ENCODE measurements around the gene OGFOD3.

Gene OGFOD3

DNA sequence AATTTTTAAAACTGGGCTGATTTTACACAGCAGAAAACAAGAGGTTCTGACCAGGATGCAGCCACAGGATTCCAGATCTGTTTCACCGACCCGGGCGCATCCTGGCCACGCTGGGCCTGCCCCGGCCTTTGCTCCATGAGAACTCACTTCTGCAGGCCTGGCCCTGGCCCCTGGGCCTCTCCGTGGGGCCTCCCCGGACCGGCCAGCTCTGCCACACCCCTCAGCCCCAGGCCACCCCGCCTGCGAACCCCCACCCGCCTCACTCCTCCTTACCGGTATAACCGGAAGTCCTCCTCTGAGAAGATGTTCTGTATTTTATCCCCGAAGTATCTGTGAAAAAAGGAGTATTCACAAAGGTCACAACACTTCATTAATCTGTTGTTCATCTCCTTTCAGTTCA is 13.3 kb downstream of the OGFOD3 start:
- DNase-seq (ENCODE audit: low spot score): no peak

DNA sequence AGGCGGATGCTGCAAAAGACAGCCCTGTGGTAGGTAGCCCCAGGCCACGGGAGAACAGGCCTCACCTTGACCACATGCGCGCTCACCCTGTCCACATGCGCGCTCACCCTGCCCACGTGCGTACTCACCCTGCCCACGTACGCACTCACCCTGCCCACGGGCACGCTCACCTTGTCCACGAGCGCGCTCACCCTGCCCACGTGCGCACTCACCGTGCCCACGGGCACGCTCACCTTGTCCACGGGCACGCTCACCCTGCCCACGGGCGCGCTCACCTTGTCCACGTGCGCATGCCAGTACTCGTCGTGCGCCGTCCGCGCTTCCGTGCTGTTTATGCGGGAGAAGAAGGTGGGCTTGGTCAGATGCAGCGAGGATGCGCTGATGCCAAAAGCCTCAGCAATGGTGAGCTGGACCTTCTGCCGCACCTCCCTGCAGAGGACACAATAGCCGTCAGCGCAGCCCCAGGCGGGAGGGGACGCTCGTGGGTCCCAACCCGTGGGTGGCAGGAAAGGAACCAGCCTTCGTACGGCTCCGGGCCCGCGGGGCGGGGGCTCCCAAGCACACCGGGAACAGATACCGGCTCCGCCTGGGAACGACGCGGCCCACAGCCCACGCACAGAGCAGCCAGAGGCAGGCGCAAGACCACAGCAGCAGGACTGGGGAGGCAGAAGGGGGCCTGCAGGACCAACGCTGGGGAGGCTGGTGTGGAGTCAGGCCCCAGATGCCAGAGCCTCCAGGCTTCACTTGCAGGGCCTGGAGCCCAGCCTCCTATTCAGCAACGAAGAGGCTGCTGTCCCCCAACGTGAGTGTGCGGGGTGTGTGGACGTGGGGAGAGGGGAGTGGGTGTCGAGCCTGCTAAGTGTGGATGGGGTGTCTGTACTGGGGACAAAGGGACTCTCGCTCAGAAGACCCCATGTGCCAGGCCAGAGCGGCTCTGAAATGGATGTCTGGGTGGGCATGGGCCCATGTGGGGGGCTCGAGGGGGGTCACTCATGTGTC is 14.4 kb downstream of the OGFOD3 start:
- no peak for DNase-seq (ENCODE audit: low spot score)

DNA sequence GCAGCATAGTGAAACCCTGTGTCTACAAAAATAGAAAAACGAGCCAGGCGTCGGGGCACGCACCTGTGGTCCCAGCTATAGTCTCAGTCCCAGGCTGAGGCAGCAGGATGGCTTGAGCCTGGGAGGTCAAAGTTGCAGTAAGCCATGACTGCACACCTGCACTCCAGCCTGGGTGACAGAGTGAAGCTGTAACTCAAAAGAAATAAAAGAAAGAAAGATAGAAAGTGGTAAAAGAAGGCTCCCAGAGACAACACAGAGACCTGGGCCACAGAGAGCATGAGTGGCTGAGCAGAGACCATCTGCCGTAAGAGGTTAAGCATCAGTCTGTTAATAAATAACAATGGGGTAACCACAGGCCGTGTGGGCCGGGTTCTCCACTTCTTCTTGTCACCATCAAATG is 15.5 kb downstream of the OGFOD3 start:
- peak; percentile 25 for DNase-seq (ENCODE audit: low spot score)

DNA sequence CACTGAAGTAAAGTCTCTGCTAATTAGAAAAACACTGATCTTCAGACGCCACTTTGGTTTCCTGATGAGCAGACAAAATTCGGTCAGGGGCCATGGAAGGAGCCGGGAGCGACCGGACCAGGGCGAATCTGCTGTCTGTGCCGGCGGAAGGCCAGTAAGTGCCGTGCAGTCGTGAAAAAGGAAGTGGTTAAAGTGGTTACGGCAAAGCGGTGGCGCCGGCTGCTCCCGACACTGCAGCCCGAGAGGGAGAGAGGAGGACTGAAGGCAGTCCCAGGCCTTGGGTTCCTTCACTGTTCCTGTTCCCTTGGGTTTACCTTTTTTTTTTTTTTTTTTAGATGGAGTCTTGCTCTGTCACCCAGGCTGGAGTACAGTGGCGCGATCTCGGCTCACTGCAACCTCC is 17.6 kb downstream of the OGFOD3 start:
- DNase-seq (ENCODE audit: low spot score): peak; percentile 26

DNA sequence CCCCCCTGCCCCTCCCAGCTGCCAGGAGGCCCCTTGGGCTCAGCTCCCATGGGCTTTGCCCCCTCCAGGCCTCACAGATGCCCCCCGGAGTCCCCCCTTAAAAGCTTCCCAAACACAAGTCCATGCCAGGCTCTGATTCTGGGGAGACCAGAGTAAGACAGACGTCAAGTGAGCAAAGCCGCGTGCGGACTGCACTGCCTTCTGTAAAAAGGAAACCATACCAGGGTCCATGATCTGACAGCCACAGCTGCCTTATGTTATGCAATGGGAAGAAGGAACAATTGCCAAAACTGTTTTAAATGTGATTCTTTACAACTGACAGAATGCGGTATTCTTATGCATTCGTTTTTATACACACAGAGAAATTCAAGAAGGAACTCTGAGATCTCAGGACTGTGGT is 18.2 kb downstream of the OGFOD3 start:
- no peak for DNase-seq (ENCODE audit: low spot score)

DNA sequence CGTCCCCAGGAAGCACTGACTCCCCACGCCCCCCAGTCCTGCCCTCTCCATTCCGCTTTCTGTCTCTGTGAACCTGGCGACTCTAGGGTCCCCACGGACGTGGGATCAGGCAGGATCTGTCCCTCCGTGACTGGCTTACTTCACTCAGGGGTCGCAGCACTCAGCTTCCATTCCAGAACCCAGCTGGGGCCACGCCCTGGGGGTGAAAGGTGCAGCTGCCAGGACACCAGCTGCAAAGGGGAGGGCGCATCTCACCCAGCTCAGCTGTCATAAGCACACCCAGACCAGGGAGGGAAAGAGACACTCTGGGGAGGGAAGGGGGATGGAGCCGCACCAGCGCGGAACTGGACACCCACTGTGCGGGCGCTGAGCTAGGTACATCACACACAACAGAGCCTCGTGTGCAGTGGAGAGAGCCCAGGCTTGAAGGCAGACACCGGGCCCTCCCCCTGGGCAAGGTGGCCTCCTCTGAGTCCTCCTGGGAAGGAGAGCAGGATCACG is 18.7 kb downstream of the OGFOD3 start:
- no peak for DNase-seq (ENCODE audit: low spot score)

DNA sequence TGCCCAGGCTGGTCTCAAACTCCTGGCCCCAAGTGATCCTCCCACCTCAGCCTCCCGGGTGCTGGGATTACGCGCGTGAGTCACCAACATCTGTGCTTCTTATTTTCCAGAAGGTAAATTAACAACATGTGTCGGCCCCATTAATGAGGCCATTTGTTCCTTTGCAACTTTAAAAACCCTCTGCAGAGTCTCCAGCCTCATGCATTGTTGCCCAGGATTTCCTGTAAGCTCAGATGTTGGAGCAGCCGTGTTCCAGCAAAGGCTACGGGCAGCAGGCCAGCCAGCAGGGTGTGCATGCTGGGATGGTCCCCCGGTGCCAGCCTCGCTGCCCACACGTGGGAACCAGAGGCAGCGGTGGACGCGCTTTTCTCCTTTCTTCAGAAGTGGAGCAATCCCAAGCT is 19.3 kb downstream of the OGFOD3 start:
- DNase-seq (ENCODE audit: low spot score): no peak

DNA sequence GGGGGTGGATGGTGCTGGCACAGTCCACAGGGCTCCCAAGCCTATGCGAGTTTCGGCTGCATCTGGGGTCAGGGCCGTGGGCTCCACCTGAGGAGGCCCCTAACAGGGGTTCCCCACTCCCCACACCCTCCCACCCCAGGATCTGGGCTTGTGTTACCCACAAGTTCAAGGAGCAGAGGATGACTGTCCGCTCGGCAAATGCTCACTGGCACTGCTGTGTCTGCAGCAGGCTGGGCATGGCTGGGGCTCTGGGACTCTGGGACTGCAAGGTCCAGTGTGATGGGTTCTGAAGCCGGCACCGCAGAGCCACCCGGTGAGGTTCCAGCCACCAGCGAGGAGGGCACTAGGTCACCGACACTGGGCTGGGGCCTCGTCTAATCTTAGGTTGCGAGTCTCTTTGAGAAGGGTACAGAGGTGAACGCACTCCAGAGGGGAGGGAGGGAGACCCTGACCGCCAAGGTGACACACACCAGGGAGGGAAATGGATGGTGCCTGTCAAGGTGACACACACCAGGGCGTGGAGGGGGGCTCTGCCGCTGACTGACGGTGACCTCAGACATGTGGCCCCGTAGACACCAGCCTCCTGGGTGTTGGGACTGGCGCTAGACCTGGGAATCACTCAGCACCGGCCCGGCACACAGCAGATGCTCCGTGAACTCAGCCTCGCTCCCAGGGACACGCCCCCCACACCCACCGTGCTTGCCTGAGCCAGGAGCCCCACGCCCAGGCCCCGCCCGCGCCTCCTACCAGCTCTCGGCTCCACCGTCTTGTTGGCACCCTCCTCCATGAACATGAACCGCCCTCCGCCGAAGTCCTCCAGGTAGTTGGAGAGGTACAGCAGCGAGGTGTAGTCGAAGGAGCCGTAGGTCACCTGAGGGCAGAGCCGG is 20.7 kb downstream of the OGFOD3 start:
- no peak for DNase-seq (ENCODE audit: low spot score)

DNA sequence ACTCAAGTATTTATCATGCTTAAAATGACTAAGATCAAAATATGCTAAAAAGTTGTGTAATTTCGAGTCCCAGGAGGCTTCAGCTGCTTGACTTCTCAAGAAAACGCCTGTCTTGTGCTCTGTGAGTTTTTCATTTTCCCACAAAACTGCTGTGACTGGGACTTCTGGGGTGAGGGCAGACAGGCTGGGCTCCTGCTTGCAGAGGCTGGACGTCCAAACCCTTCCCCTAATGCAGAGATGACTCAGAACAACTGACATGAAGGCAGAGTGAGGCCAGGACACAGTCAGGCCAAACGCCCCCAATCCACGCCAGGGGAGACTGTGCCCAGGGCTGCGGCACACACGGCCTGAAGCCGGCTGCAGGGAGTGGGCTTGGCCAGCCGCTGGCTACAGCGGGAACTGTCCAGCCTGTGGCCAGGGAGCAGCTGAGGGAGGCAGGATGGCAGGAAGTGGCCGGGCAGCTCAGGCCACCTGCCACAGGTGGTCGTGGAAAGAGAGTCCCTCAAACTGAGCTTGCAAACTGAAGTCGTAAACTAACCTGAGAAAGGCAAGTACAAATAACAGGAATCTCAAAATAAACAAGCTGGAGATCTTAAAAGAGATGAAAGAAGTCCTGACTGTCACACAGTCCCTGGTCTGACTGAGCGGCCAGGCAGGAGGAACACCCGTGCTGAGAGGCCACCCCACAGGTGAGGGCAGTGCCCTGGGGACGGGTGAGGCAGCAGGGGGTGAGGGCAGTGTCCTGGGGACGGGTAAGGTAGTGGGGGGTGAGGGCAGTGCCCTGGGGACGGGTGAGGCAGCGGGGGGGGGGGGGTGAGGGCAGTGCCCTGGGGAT is 21.6 kb downstream of the OGFOD3 start:
- no peak for DNase-seq (ENCODE audit: low spot score)

DNA sequence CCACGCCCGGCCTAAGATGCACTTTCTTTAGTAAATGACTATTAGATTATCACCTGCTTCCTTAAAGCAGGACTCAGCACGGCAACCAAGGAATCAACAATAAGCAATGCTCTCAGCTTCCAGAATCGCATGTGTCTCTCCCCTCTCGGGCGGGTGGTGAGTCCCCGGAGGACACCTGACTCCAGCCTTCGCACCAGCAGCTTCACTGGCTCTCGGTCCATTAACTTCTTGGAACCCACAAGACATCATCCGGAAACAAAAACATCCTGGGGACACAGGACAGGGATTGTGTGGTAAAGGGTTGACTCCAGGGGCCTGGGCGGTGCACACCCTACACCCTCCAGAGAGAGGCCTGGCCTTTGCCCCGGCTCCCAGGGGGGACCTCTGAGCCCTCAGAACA is 24.1 kb downstream of the OGFOD3 start:
- no peak for DNase-seq (ENCODE audit: low spot score)

DNA sequence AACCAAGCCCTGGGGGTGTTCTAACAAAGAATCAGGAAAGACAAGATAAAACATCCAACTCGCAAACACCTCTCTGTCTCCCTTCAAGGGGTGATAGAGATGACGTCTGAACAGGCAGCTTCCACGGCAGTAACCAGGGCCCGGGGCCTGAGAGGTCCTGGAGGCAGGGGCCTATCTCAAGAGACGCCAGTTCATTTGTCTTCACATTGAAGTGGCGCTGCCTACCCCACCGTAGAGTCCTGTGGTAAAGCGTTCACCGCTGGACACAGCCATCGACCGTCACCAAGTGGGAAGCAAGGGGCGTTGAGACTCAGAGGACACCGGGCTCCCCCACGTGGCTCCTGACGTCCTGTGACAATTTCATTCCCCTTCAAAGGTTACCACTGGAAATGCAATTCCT is 25.4 kb downstream of the OGFOD3 start:
- DNase-seq (ENCODE audit: low spot score): no peak

DNA sequence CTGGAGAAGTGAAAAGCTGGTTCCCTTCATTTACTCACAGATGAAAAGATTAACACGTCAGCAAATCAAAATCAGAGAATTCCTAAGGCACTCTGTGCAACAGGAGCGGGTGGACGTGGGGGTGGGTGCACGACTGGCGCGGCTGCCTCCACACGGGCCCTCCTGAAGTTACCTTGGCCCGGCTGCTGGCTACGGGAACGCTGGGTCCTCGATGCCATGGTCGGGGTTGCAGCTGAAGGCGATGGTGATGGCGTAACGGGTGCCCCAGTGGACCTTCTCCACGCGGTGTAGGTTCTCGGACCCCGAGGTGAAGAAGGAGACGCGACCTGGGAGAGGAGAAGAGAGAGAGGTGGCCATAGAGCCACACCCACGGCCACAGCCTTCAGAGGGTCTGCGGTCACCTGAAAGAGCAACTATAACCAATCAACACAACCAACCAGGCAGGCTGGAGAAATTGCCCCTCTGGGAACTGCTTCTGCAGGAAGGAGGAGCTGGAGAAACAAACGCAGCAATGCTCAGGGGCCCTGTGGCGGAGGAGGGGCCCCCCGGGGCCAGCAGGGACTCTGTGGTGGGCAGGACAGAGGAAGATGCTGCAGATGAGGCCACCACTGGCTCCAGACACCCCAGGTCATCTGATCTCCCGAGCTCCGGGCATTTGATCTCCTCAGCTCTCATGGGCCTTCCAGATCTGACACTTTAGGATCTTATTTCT is 26.0 kb downstream of the OGFOD3 start:
- no peak for DNase-seq (ENCODE audit: low spot score)

DNA sequence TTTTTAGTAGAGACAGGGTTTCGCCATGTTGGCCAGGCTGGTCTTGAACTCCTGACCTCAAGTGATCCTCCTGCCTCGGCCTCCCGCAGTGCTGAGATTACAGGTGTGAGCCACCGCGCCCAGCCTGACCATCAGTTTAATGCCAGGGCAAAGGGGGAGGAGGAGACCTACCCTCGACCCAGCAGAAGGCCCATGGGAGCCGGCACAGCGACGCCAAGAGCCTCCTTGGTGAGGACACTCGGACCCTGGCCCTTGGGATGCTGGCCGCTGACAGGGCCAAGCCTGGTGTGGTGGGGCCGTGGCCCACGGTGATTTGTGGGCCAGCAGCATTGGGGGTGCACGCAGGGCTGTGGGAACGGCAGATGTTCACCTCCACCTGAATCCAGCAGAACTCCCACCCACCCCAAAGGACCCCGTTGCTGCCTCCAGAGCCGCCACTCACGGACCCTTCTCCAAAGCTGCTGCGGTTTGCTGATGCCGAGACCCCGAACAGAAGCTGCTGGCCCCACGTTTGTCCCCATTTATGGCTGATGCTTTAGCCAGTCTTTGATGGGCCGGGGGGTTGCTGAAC is 26.8 kb downstream of the OGFOD3 start:
- DNase-seq (ENCODE audit: low spot score): no peak

DNA sequence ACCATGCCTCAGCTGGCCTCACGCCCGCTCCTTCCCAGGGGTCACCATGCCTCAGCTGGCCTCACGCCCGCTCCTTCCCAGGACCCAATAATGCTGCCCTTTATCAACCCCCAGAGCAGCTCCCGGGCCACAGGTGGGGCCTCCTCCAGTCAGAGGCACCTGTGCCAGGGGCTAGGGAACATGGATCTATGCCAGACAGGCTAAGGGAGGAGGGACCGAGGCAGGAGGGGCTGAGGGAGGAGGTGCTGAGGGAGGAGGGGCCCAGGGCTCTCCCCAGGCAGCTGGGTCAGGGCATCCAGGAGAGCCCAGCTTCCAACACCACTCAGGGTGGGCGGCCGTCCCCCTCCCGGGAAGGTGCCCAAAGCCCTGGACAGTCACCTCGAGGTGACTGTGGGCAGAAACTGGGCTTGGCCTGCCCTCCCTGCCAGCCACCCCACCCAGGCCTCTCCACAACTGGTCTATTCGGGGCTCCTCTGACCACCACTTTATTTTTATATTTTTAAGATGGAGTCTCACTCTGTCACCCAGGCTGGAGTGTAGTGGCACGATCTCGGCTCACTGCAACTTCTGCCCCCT is 27.4 kb downstream of the OGFOD3 start:
- no peak for DNase-seq (ENCODE audit: low spot score)

DNA sequence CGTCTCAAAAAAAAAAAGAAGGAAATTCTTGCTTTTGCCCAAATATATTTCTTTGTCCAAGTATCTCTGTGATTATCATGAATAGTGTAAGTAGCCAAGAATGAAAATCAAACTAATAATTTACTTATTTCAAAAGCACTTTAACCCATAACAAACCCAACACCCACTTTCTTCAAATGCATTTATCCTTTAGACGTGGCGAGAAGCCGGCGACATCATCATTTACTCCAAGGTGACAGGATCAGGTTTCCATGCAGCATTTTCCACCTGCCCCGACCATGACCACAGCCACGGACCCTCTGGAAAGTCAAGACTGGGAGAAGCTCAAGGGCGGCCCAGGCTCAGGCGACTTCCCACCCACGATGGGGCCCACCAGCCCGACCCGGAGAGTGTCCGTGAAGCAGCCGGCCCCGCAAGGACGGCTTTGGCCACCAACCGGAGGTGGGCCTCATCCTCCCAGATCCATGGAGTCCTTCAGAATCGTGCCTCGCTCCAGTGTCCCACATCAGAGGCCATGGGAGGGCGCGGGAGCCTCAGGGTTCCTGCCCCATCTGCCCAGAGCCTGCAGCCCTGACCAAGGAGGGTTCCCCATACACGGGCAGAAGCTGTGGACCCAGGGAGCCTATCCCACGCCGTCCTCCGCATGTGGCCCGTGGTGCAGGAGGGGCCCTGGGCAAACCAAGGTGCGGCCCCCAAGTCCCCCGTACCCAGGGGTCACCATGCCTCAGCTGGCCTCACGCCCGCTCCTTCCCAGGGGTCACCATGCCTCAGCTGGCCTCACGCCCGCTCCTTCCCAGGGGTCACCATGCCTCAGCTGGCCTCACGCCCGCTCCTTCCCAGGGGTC is 28.1 kb downstream of the OGFOD3 start:
- no peak for DNase-seq (ENCODE audit: low spot score)

DNA sequence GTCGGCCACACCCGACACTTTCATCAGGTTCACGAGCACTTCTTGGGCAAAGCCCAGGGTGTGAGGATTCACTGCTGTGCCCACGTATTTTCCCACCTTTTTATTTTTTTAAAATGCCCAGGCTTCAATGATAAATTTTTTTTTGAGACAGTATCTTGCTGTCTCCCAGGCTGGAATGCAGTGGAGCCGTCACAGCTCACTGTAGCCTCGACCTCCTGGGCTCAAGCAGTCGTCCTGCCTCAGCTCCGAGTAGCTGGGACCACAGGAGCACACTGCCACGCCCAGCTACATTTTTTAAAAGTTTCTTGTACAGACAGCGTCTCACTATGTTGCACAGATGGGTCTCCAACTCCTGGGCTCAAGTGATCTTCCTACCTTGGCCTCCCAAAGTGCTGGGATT is 29.0 kb downstream of the OGFOD3 start:
- no peak for DNase-seq (ENCODE audit: low spot score)

DNA sequence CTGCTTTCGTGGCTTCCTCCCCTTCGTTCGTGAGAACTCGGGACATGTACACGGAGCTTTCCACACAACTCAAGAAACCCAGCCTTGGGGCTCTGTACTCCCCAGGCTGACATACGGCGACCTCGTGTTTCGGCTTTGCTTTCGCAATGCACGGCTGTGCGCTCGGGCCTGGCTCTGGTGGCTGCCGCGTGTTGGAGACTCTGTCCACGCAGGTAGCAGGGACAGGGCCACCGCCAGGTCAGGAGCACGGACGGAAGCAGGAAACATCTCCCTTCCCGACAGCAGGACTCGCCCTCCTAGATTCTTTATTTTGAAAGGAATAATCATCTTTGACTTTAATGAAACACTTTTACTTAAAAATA is 29.5 kb downstream of the OGFOD3 start:
- DNase-seq (ENCODE audit: low spot score): no peak

DNA sequence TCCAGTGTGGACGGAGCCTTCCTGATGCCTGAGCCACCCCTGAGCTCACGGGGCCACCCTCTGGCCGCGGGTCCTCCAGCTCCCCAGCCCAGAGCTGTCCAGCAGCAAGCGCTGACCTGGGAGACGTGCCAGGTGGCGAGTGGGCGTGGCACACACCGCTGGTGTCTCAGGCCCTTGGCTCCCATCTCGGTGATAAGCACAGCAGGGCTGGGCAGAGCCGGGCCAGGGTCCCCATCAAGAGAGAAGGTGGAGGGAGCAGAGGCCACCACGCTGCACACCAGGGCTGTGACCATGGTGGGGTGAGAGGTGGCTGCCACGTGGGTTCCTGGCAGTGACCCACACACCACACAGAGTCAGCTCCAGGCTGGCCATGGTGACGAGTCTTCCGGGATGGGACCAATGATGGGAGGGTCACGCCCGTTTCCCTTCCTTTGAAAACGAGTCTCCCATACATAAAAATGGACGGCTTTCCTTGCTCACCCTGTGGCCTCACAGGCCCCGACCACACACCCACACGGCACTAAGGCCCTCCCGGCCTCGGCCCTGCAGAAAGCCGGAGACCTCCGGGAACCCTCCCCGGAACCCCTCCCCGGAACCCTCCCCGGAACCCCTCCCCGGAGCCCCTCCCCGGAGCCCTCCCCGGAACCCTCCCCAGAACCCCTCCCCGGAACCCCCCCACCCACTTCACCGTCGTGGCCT is 30.0 kb downstream of the OGFOD3 start:
- peak; percentile 31 for DNase-seq (ENCODE audit: low spot score)

DNA sequence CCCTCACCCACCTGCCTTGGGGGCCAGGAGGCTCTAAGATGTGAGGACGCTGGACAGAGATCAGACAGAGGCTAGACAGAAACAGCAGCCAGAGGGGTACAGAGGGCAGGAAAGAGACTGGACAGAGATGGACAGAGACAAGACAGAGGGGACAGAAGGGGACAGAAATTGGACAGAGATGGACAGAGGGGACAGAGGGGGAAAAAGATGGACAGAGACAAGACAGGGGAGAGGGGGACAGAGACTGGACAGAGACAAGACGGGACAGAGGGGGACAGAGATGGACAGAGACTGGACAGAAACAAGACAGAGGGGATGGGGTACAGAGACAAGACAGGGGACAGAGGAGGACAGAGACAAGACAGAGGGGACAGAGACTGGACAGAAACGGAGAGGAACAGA is 30.7 kb downstream of the OGFOD3 start:
- no peak for DNase-seq (ENCODE audit: low spot score)

Data from SW480 (cell line).